Testis (tissue), 3 donors: ENCODE measurements around the gene PDPK1. TPM values are rescaled to one million over a fixed set of nuclear protein-coding genes. Genes with fewer than 3 reads are reported as not detected.
A peak's percentile ranks its signal among the peaks of the same experiment; 100 is the strongest.
"Not testable (repeated sequence)": the region's sequence is repeated elsewhere in the genome, so short reads cannot be mapped to it uniquely, and the experiment has no call there.

Experiments used
- DNase-seq: peaks from one replicate; pipeline ENCODE4 v3.0.0-alpha.2; 2019
- H3K27ac ChIP-seq, 2 donors: fragments of 200-600 bp; sonication (generic); one replicate each; pipeline ENCODE4 v1.5.1; 2019
- H3K27me3 ChIP-seq: fragments of 200-600 bp; sonication (generic); one replicate; pipeline ENCODE4 v1.5.1; 2019
- H3K36me3 ChIP-seq: fragments of 200-600 bp; sonication (generic); one replicate; pipeline ENCODE4 v1.5.1; 2017; ENCODE audit warnings: low read depth; ENCODE audit errors: missing control alignments
- H3K4me1 ChIP-seq: fragments of 200-600 bp; sonication (generic); one replicate; pipeline ENCODE4 v1.5.1; 2019
- H3K4me3 ChIP-seq, 2 donors: fragments of 200-600 bp; sonication (generic); one replicate each; pipeline ENCODE4 v1.5.1; 2017 to 2019
- H3K9me3 ChIP-seq: fragments of 200-600 bp; sonication (generic); one replicate; pipeline ENCODE4 v1.5.1; 2017
- CTCF ChIP-seq, 3 experiments: fragments of 450-650 bp in 2 of 3; fragments of 200-600 bp in 1 of 3; sonication (generic) in 1 of 3; IDR thresholded peaks; one replicate each; pipeline ENCODE4 v1.5.1; 2016 to 2019; ENCODE audit warnings: antibody characterized with exemption in 3 of 3, mild to moderate bottlenecking in 2 of 3, moderate library complexity in 1 of 3
- POLR2A ChIP-seq: fragments of 450-650 bp; IDR thresholded peaks from one replicate; pipeline ENCODE4 v1.6.1; 2017; ENCODE audit warnings: antibody characterized with exemption, mild to moderate bottlenecking, moderate library complexity
- WGBS, 2 donors: methylation state at CpG; one replicate each; pipeline ENCODE4 v1.1.5; 2018; 5-methylcytosine and 5-hydroxymethylcytosine counted together
- intact Hi-C: fragments of 100-400 bp; cut with DNase I; formaldehyde crosslinking; loops from one replicate; pipeline ENCODE4 v1.15.1; 2023; ENCODE audit warnings: low total_unique reads
- polyA plus RNA-seq: library from polyadenylated mRNA; stranded (reverse); fragments of 350-450 nt; fragmentation: Illumina TruSeq; extraction: RNeasy Lipid Tissue Mini Kit (QIAGEN cat#74804); gene quantifications from one replicate; pipeline ENCODE4 v1.2.3, GENCODE V29; 2014; ENCODE audit warnings: low read depth, low replicate concordance; ENCODE audit not compliant: insufficient read depth
- total RNA-seq, 2 donors: library from RNA; depleted of rRNA; stranded (reverse); fragments of >200 nt; gene quantifications; one replicate each; pipeline ENCODE4 v1.2.3, GENCODE V29; 2016

Gene PDPK1
- total and polyA plus RNA-seq, 3 donors from 2014 or later = 53.0 to 75.3 (median 61.1) TPM

DNA sequence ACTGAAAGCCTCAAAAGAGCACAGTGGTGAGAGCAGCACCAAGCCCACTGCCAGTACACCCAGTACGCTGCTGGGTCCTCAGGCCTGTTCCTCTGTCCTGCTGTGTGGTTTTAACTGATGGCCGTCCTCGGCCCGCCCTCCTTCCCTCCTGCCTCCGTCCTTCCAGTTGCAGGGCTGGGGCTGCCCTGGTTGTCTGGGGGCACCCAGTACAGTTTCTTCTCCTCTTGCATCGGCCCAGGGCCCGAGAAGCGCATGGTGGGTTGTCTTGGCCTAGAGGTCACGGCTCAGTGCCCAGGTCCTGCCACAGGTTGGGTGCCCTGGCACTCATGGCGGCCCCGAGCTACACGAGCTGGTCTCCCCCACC, 73.7 kb downstream of the PDPK1 start:
- H3K4me3 ChIP-seq = no peak overlapping the region
- H3K4me1 ChIP-seq = no peaks in the 10 kb centered on the region
- no peak overlapping the region for H3K27ac ChIP-seq
- intact Hi-C loops = no loop called here
- no peak for DNase-seq
- WGBS, 2 donors = 94 to 100% methylated on average over 5 to 10 of the region's 12 CpGs
- H3K27me3 ChIP-seq = no peaks in the 10 kb centered on the region
- no peaks in the 10 kb centered on the region for H3K9me3 ChIP-seq
- TF ChIP-seq POLR2A (no peak), CTCF (IDR thresholded peaks at IDR 0.05) (no peak)
- H3K36me3 ChIP-seq = no peaks in the 10 kb centered on the region

GRCh38 chr16:2611877-2612276, 74.1 kb downstream of the PDPK1 start:
- intact Hi-C loops, H3K4me3 ChIP-seq, H3K36me3 ChIP-seq, DNase-seq, H3K27me3 ChIP-seq, H3K27ac ChIP-seq, H3K9me3 ChIP-seq, H3K4me1 ChIP-seq: not testable (repeated sequence)
- WGBS, 2 donors = no CpG with 5 or more reads among the region's 17 CpGs

DNA sequence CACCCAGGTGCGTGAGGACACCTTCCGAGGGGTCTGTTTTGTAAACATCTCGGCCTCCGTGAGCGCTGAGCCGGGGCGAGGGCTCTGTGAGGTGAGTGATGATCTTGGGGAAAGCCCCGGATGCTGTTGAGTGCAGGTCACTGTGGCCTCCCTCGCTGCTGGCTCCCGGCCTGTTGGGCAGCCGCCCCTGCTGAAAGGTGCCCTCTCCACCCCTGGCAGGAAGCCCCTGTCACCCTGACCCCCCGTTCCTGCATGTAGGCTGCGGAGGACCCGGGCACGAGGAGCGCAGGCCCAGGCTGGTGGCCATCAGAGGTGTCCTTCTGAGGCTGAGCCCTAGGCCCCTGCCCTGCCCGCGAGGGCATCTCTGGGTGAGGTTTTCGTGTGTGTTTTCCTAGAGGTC, 75.4 kb downstream of the PDPK1 start:
- H3K27ac ChIP-seq, H3K4me3 ChIP-seq, H3K36me3 ChIP-seq, DNase-seq, H3K27me3 ChIP-seq, H3K9me3 ChIP-seq, intact Hi-C loops, H3K4me1 ChIP-seq: not testable (repeated sequence)
- 92% methylated on average over 11 of the region's 19 CpGs; no CpG with 5 or more reads in 1 of the 2 donors for WGBS, 2 donors

DNA sequence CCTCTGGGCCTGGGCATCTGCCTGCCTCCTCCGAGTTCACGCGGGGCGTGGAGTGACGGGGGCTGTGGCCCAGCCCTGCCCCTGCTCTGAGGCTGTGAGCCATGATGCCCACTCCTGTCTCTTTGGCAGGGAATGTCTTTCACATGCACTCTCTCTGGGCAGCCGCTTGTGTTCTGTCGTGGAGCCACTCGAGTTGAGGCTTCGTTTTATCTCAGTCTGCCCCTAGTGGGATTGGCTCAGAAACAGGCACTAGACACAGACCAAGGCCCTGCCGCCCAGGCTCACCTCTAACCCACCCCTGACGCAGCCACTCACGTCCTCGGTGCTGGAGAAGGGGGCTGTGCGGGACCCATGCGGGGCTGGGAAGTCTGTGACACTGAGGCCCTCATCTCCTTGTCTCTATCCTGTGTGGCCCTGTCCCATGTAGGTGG, 77.0 kb downstream of the PDPK1 start:
- intact Hi-C loops = no loop called here
- Histone ChIP-seq H3K27me3 (no peaks in the 10 kb centered on the region), H3K4me1 (no peaks in the 10 kb centered on the region), H3K27ac (no peak overlapping the region), H3K9me3 (no peaks in the 10 kb centered on the region), H3K4me3 (no peak overlapping the region), H3K36me3 (no peaks in the 10 kb centered on the region)
- WGBS, 2 donors = 87% methylated on average over 15 of the region's 15 CpGs; no CpG with 5 or more reads in 1 of the 2 donors
- TF ChIP-seq CTCF (IDR thresholded peaks at IDR 0.05) (no peak), POLR2A (no peak)
- peak; percentile 10 for DNase-seq

GRCh38 chr16:2618964-2619363, 81.1 kb downstream of the PDPK1 start:
- no CpG with 5 or more reads among the region's 20 CpGs for WGBS, 2 donors
- intact Hi-C loops, H3K36me3 ChIP-seq: not testable (repeated sequence)

DNA sequence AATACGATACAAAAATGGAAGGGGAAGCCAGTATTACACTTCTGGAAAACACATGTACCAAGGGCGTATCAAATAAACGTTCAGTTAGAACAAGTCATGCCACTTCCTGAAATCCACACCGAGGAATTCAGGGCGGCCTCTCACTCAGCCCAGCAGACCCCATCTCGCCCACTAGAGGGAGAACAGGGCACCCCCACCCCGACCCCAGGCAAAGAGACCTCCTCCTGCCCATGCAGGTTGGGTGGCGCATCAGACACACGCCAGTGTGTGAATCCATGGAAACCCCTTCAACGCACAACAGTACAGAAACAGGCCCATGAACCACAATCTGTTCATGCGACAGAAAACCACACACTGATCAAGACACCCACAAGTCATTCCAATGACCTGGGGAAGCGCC, 81.8 kb downstream of the PDPK1 start:
- H3K27ac ChIP-seq, DNase-seq, H3K27me3 ChIP-seq, H3K36me3 ChIP-seq, H3K4me3 ChIP-seq, H3K4me1 ChIP-seq, H3K9me3 ChIP-seq, intact Hi-C loops: not testable (repeated sequence)
- 77% methylated on average over 9 of the region's 12 CpGs; no CpG with 5 or more reads in 1 of the 2 donors for WGBS, 2 donors

More at GRCh38 chr16:2618964-2619363, 81.1 kb downstream of the PDPK1 start:
- DNase-seq, H3K27ac ChIP-seq, H3K27me3 ChIP-seq, H3K4me1 ChIP-seq, H3K9me3 ChIP-seq, H3K4me3 ChIP-seq: not testable (repeated sequence)

GRCh38 chr16:2620870-2621269, 83.0 kb downstream of the PDPK1 start:
- H3K36me3 ChIP-seq, H3K27ac ChIP-seq, H3K4me1 ChIP-seq, H3K4me3 ChIP-seq, DNase-seq, intact Hi-C loops, H3K9me3 ChIP-seq, H3K27me3 ChIP-seq: not testable (repeated sequence)
- no CpG with 5 or more reads among the region's 15 CpGs for WGBS, 2 donors

- no CpG with 5 or more reads among the region's 8 CpGs for WGBS, 2 donors
- H3K4me1 ChIP-seq, H3K4me3 ChIP-seq, H3K27ac ChIP-seq, intact Hi-C loops, DNase-seq, H3K36me3 ChIP-seq, H3K9me3 ChIP-seq, H3K27me3 ChIP-seq: not testable (repeated sequence)
Observed at GRCh38 chr16:2621395-2621794, 83.6 kb downstream of the PDPK1 start.

DNA sequence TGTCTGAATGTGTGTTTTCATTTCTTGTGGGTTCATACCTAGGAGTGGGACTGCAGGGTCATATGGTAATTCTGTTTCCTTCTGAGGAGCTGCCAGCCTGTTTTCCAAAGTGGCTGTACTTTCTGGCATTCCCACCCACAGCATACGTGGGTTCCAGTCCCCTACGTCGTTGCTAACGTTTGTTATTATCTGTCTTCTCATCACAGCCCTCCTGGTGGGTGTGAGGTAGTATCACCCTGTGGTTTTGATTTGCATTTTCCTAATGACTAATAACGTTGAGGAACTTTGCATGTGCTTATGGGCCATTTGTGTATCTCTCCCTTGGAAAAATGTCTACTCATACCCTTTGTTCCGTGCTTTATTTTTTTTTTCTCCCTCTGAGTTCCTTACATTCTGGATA, 89.3 kb downstream of the PDPK1 start:
- H3K9me3 ChIP-seq, H3K36me3 ChIP-seq, H3K4me1 ChIP-seq, H3K27ac ChIP-seq, H3K27me3 ChIP-seq, DNase-seq, intact Hi-C loops, H3K4me3 ChIP-seq: not testable (repeated sequence)
- whole genome bisulfite sequencing, 2 donors = no CpG with 5 or more reads among the region's 6 CpGs

DNA sequence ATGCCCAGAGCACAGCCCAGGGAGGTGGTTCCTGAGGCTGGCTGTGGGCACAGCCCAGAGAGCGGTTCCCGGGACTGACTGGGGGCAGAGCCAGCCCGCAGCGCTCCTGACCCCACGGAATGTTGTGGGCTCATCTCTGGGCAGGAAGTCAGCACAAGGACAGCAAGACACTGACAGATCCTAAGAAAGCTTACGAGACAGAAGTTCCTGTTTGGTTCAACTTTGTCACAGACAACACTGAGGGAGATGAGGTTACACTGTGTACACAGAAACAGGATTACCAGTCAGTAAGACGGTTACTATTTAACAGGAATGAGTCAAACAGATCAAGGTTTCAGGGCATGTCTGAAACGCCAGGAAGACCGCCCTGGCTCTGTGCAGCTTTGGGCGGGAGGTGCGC, 93.4 kb downstream of the PDPK1 start:
- H3K27ac ChIP-seq, H3K27me3 ChIP-seq, H3K4me1 ChIP-seq, intact Hi-C loops, H3K9me3 ChIP-seq, DNase-seq, H3K36me3 ChIP-seq, H3K4me3 ChIP-seq: not testable (repeated sequence)
- WGBS, 2 donors = no CpG with 5 or more reads among the region's 11 CpGs

DNA sequence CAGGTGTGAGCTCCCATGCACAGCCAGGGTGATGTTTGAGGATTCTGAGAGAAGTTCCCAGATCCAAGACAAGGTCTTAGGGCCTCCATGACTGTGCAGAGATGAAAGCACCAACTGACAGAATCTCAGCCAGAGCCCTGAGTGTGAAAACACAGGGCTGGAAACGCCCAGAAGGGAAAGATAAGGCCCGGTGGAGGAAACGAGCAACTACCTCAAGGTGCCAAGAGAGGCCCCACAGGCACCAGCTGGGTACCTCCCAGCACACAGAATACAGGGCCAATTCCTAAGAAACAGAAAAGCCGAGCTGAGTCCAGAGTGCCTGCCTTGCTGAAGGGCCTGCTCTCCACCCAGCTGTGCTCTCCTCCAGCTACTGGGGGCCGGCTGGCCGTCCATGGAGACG, 94.5 kb downstream of the PDPK1 start:
- H3K9me3 ChIP-seq, H3K4me3 ChIP-seq, H3K27me3 ChIP-seq, DNase-seq, H3K4me1 ChIP-seq, intact Hi-C loops, H3K36me3 ChIP-seq, H3K27ac ChIP-seq: not testable (repeated sequence)
- no CpG with 5 or more reads among the region's 7 CpGs for WGBS, 2 donors
